GM10847 (cell line): ENCODE measurements around the gene NPFFR1.

Experiments used
- POLR2A ChIP-seq: IDR thresholded peaks from 2 replicates; pipeline ENCODE4 v1.6.1; 2011; ENCODE audit not compliant: insufficient read length; ENCODE audit errors: extremely low read depth

Gene NPFFR1, protein sequence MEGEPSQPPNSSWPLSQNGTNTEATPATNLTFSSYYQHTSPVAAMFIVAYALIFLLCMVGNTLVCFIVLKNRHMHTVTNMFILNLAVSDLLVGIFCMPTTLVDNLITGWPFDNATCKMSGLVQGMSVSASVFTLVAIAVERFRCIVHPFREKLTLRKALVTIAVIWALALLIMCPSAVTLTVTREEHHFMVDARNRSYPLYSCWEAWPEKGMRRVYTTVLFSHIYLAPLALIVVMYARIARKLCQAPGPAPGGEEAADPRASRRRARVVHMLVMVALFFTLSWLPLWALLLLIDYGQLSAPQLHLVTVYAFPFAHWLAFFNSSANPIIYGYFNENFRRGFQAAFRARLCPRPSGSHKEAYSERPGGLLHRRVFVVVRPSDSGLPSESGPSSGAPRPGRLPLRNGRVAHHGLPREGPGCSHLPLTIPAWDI

DNA sequence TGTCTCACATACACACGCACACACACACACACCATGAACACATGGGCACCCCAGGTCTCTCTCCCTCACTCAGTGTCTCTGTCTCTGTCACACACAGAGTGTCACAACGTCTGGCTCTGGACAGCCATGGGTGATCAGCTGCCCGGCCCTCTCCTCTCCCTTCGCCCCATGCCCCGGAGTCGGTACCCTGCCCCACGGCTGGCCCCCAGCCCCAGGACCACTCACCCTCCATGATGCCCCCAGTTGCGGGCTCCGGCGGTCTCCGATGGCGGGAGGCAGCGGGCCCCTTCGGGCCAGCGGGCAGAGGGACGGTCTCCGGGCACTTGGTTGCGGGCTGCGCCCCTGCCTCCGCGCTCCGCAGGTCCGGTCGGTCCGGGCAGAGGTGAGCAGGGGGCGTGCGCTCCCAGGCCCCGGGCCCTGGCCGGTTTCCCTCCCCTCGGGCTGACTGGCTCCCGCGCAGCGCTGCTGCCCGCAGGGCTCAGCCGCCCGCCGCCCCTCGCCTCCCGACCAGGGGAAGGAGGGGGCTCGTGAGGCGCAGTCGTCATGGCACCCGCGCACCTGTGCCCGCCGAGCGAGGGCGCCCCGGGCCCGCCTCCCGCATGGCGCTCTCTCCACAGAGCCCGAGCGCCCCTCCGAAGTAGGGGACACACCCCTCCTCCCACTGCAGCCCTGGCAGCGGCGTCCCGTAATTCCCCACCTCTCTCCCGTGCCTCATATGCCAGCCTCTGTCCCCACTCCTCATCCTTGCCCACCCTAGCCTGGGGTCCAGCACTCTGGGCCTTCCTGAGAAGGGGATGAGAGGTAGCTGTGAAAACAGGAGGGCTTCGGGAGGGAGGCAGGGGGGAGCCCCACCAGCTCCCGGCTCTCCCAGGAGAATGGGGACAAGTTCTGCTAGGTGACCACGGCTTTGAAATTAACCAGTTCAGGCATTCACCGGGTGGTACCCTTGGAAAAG lies at the start of gene NPFFR1:
Gene NPFFR1, minus strand, starts transcription at position 560 of the 955 bp plus-strand sequence. Its CDS starts 328 bp downstream, at position 232.
- no peak for TF ChIP-seq POLR2A

DNA sequence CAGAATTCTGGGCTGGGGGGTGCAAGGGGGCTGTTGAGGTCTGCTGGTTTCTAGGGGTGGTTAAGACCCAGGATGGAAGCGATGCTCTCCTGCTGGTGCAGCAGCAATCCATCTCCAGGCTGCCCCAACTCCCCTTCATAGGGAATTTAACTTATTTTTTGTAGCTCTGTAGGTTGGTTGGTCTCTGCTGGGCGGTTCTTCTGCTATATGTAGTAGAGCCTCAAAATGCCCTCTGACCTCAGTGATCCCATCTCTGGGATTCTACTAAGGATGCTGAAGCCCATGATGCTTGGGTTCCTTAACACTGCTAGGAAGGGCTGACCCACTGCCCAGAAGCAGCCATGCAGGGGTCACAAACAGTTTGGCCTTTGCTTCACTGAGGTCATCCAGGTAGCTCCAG lies 49.5 kb upstream of the NPFFR1 start:
- TF ChIP-seq POLR2A: no peak

DNA sequence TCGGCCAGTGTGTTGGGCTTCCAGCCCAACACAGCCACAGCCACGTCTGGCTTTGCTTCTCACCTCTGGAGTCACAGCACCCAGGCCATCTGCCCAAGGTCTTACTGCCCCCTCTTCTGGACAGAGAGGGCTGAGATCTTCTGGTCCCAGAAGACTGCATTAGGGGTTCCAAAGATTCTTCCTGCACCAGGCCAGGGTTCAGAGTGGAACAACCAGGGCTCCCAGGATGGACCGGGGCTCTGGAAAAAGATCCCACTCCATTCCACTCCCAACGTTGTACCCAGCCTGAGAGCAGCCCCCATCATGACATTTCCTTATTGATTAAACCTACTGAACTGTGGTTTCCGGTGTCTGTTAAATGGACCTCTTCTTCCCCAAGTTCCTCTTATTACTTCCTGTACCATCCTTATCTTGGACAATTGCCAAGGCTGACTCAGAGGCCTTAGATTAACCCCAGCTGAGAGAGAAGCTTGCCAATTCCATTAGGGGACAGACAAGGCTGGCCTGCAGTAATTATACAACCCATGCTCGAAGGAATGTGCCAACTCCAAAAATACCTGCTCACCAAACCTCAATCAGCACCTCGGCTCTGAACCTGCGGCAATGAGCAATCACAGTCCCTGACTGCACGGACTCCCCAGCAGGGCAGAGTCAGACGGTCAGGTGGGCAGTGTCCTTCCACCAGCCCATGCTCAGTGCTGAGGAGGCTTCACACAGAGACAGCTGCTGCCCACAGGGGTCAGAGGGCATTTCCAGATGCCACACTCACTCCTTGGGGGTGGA lies 47.9 kb upstream of the NPFFR1 start:
- TF ChIP-seq POLR2A: no peak

DNA sequence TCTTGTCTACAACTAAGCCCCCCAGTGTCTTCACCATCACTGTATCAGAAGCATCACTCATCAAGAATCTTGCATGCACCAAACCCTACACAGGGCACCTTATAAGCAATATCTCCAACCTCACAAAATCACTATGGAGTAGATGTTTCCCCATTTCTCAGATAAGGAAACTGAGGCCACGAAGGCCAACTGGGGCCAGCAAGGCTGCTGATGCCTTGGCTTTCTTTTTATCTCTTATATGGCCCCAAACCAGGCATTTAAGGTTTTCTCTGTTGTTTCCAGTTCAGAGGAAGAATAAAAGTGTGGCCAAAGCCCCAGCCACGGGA lies 47.3 kb upstream of the NPFFR1 start:
- TF ChIP-seq POLR2A: no peak

DNA sequence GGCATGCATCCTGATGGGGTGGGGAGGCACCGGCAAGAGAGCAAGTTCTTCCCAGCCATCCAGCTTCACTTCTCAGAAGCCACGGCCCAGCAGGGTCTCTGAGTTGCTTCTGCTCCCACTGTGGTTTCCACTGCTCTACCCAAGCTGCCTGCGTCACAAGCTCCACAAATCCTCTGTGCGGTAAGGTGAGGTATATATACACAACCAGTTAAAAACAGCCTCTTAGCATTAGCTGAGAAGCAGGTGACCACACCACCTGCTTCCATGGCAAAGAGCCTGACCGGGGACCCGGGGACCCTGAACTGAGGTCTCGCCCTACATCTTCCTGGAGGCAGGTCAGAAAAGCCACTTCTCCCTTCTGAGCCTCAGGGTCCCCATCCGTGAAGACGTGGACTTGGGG lies 46.9 kb upstream of the NPFFR1 start:
- TF ChIP-seq POLR2A: no peak

DNA sequence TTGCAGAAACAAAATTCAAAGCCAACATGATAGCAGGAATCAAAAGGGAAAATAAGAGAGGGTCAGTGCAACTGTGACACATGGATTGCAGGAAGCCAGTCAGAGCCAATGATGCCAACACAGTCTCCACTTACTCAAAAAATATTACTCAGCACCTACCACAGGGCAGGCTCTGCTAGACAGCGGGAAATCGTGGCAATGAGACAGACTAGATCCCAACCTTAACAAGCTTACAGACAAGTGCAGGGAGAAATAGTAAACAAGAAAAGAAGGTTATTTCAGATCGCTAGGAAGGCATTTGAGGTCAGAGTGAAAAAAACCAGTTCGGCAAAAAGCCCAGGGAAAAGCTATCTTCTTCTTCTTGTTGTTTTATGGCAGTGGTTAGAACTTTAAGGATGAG lies 45.2 kb upstream of the NPFFR1 start:
- TF ChIP-seq POLR2A: no peak

DNA sequence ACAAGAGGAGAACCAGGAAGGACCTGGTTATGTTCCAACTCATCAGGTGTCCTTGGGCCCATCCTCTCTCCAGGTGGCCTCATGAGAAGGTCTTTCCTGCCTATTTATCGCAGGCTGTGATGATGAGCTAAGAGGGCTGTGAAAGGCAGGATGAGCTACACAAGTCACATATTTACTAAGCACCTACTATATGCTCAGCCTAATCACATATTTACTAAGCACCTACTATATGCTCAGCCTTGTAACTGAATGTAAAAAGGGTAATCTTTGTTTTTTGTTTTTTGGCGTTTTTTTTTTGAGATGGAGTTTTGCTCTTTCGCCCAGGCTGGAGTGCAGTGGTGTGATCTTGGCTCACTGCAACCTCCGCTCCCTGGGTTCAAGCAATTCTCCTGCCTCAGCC lies 44.2 kb upstream of the NPFFR1 start:
- no peak for TF ChIP-seq POLR2A

DNA sequence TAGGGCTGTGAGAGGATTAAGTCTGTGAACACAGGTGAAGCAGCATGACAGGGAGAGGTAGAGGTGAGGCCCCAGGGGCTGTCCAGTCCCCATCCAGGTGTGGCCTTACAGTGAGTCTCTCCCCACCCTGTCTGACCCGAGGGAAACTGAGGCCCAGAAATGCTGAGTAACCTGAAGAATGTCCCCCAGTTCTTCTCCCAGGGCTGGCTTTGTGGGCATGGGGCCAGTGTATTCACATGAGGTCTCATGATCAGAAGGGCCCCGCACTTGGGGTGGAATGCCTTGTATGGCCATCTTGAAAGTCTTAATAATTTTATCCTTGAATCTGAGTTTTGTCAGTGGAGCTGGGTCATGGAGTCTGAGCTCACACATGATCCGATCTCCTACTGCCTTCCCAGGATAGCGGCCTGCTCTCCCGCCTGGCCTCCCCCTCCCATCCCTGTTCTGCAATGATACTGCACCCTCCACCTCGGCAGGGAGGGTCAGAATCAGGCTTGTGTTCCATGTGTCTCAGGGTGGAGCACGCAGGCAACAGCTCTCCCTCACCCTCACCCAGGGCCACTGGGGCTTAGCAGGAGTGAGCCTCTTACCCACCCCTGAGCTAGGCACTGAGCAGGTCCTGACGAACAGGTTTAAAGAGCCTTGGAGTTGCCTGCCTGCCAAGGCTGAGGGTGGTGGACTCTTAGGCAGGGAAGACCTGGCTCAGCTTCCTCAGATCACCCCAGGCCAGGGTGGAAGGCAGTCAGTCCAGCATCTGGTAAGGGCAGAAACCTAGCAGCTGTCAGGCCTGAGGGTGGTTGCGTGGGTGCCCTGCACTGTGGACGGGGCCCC lies 41.4 kb upstream of the NPFFR1 start:
- TF ChIP-seq POLR2A: no peak

DNA sequence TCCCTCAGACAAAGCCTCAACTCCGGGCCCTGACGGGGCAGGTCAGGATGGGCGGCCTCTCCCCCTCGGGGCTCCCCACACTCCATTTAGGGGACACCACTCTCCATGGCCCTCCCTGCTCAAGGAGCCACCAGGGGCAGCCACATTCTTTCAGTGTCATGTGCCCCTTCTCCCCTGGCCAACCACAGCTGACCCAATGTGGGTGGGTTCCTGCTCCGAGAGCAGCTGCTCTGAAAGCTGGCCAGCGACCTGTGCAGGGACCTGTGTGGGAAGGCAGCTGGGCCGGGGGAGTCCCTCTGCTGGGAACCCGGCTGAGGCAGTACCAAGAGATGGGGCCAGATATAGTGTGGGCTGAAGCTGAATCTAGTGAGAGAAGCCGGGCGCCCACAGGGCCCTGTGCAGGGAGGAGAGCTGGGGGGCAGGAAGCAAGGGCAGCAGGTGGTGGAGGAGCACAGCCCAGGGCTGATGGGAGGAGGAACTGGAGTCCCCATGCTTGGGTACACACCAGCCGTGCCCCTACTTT lies 40.6 kb upstream of the NPFFR1 start:
- TF ChIP-seq POLR2A: no peak

DNA sequence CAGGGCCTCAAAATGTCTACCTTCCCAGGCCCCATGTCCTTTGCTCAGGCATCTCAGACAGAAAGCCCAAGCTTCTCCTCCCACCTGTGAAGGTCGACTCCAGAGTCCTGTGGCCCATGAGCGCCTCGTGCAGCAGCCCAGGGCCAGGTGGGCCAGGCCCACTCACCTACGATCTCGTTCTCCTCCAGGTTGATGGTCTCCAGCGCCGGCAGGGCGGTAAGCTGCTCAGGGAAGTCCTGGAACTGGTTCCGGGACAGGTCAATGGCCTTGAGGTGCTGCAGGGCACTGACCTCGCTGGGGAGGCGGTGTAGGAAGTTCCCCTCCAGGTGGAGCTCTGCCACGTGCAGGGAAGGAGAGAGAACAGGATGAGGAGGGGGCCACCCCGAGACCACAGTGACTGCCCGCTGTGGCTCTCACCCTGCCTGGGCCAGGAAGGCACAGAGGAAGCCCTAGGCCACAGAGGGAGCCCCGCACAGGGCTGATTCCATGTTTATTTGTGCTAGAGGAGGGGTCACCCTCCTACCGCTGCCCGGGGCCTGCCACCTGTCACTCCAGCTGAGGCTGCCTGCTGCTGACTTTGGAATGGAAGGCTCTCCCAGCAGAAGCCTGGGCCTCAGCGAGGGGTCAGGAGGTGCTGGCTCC lies 40.0 kb upstream of the NPFFR1 start:
- TF ChIP-seq POLR2A: no peak

DNA sequence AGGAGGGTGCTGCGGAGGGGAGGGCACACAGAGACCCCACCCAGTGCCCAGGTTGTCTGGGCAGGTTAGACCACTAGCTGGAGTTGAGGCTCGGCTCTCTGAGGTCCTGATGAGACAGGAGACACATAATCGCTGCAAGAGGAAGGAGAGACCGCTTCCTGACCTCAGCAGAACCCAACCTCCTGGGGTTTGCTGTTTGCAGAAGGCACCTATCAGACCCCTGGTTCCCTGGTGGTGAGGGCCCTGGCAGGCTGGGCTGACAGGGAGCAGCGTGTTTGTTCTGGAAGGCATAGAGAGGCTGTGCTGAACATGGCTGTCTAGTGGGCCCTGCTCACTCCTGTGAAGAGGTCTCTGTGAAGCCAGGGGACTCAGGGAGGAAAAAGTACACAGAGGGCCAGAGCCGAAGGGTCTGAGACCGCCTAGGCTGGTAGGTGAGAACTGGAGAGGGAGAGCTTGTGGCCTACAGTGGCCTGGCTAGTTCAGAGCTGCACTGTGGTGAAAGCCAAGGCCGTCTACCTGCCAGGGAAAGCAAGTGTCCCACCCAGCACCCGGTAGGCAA lies 39.4 kb upstream of the NPFFR1 start:
- no peak for TF ChIP-seq POLR2A

DNA sequence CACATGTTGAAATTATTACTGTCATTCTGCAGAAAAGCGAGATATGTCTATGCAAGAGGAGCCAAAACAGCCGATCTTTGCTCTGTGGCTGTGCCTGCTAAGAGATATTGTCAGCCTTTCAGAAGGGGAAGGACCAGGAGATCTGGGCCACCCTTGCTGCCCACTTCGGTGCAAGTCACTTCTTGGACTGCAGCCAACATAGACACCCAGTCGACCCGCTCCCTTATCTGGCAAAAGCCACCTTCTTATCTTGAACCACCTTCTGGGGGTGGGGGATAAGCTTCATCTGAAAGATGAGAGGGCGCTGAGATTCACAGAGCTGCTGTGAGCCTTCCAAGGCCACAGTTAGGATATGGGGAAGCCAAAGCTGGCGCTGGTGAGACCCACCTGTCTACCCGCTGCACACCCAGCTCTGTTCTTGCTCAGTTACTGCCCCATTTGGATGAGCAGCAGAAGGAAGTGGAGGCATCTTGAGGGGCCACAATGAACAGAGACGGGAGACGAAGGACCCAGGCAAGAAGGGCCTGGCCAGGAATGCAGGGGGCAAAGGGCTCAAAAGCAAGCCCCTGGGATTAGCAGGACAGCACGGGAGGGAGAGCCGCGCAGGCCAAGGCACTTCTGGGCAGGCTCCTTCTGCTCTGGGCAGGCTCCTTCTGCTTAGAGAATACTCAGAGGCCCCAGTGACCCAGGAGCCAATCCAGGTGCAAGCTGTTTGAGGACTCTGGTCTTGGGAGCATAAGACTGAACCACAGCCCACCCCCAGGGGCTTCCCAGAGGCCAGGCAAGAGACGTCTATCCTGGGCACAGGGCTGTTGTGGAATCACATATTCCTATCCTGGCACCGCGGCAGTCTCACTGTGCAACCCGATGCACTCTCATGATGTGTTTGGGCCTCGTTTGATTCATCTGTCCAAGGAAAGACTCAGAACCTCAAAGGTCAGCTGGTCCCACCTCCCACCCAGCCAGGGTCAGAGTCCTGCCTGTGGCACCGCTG lies 38.4 kb upstream of the NPFFR1 start:
- TF ChIP-seq POLR2A: no peak
